Bronchial smooth muscle cell (primary cell): Measurements from ENCODE around the gene LYPD6B. TPM values are rescaled to one million over a fixed set of nuclear protein-coding genes. Genes with fewer than 3 reads are reported as not detected.

ENCODE experiments used
- total RNA-seq: library from RNA; depleted of rRNA; stranded (reverse); fragments of >200 nt; gene quantifications from 2 replicates; pipeline ENCODE4 v1.2.1, GENCODE V29; 2014

The LYPD6B gene, protein sequence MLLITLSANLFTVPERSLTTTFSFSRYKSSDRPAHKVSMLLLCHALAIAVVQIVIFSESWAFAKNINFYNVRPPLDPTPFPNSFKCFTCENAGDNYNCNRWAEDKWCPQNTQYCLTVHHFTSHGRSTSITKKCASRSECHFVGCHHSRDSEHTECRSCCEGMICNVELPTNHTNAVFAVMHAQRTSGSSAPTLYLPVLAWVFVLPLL
- total RNA-seq, result 0.32 TPM in 1 of 2 replicates, not detected in the other

DNA sequence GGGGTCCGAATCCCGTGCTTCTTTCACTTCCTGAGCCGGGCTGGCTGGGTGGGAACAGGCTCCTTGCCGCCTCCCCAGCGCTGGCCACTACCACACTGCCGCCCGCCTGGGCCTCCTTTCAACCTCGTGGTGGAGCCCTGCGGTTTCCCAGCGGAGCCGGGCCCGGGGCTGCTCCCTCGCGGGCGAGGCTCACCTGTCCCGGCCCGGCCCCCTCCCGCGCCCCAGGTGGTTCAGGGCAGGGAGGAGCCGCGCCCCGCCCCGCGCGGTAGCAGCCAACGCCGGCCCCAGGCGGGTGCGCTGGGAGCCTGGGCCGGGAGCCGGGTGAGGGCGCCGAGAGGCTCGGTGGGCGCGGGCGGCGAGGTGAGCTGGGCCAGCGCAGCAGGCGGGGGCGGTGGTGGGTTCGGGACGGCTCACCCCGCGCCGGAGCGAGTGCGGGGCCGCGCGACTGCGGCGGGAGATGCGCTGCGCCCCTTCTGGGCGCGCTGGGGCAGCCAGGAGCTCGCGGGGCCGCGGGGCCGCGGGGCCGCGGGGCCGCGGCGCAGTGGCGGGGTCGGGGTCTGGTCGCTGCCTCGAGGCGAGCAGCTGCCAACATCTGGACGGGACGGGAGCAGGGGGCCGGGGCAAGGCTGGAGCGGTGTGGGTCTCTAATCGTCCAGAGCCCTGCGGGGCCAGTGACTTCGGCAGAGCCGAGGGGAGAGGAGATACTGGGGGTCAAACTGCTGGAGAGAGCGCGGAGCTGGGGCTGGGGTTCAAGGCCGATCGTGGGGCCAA lies at the start of gene LYPD6B:
Gene LYPD6B, plus strand, starts transcription at position 258 of the 771 bp plus-strand sequence. CDS start 92,250 bp downstream, outside the sequence.

Other genes starting within 250 kb of the LYPD6B start
- 0.16 and 0.26 TPM in 2 replicates for gene KIF5C, start 163.5 kb upstream of the LYPD6B start, total RNA-seq